GM08714 (cell line): Measurements from ENCODE around the gene PERM1.
"Not testable (repeated sequence)": the region's sequence is repeated elsewhere in the genome, so short reads cannot be mapped to it uniquely, and the experiment has no call there.

Source experiments
- H3K4me3 ChIP-seq: fragments of 200-500 bp; sonication (Bioruptor generic); 2 replicates; pipeline ENCODE4 v1.5.1; 2014; ENCODE audit warnings: mild to moderate bottlenecking, low read length, inconsistent platforms
- ZNF274 ChIP-seq: IDR thresholded peaks from 2 replicates; pipeline ENCODE4 v1.6.1; 2012; ENCODE audit warnings: mild to moderate bottlenecking, low read depth, low read length

The PERM1 gene

GRCh38 chr1:980602-981395 is 1.1 kb downstream of the PERM1 start:
- no peak overlapping the region for H3K4me3 ChIP-seq
- TF ChIP-seq ZNF274, result no peak

- no peak for TF ChIP-seq ZNF274
- H3K4me3 ChIP-seq, result no peak overlapping the region
Observed at GRCh38 chr1:980137-980571, 1.7 kb downstream of the PERM1 start.

DNA sequence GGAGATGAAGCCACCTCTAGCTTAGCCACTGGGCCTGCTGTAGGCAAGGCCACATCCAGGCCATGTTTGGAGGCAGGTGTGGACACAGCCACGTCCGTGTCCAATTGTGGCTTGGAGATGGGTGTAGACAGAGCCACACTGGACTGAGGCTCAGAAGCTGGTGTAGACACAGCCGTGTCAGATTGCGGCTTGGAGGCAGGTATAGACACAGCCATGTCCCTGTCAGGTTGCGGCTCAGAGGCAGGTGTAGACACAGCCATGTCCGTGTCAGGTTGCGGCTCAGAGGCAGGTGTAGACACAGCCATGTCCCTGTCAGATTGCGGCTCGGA is 2.2 kb downstream of the PERM1 start:
- H3K4me3 ChIP-seq, result no peak overlapping the region
- TF ChIP-seq ZNF274, result no peak

DNA sequence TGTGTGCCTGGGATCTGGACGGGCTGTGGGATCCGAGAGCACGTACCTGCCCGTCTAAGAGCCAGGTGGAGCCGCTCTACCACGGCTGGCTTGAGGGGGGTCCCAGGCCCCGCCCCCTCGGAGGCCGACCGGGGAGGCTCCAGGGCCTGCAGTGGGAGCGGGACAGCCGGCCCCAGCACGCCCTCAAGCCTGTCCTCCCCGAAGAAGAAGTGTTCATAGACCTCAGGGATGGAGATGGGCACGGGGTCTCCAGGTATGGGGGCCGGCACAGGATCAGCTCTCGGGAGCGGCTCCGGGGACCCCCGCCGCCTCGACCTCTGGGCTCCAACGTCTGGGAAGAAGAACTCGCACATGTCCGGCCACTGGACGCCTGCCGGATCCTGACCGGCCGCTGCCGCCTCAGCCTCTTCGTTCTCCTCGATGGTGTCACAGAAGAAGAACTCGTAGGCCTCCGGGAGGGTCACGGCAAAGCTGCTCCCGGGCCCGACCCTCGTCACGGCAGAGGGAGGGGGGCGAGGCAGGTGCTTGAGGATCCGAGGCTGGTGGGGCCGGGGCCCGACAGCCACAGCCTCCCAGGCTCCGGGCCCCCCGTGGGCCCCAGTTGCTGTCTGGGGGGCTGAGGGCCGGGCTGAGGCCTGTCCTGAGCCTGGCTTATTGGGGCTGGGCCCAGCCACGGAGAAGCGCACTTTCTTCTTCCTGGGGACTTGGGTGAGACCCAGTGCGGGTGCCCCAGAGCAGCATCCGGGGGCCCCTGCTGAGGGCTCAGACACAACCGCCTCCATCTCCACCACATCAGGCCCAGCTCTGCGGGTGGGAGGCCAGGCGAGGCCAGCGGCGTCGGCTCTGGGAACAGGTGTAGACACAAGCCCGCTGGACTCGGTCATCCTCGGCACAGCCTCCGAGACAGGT is 2.8 kb downstream of the PERM1 start:
- H3K4me3 ChIP-seq, result no peak overlapping the region
- TF ChIP-seq ZNF274, result no peak

- TF ChIP-seq ZNF274, result no peak
- no peak overlapping the region for H3K4me3 ChIP-seq
Observed at GRCh38 chr1:978069-978834, 3.6 kb downstream of the PERM1 start.

- not testable (repeated sequence) for H3K4me3 ChIP-seq
Observed at GRCh38 chr1:976791-977190, 5.1 kb downstream of the PERM1 start.

DNA sequence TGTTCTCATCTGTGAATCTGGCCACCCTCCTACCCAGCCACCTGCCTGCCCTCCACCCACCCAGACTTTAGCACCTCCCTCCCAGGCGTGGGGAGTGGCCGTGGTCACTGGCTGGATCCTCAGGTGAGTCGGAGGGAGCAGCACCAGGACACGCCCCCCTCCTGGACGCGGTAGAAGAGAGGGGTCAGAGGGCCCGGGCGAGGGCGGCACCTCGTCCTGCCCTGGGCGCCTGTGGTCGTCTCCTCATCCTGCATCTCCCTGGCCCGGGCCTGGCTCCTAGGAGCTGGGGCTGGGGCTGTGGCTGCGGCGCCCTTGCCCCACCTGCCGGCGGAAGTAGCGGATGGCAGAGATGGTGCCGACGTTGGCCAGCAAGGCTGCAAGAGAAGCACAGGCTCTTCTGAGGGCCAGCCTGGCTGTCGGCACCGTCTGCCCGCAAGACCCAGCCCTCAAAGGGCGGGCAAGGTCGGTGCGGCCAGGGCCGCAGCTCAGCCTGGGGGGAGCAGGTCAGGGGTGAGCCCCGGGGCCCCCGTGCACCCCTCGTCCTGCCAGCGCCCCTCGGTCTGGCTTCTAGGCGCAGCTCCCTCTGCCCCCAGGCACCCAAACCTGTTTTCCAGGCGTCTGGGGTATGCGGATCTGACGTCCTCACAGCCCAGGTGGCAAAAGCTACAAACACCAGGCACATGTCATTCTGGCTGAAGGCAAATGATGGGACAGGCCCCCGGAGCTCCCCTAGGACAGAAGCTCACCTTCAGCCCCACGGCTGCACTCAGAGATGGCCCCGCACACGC is 5.8 kb downstream of the PERM1 start:
- no peak overlapping the region for H3K4me3 ChIP-seq
- no peak for TF ChIP-seq ZNF274

DNA sequence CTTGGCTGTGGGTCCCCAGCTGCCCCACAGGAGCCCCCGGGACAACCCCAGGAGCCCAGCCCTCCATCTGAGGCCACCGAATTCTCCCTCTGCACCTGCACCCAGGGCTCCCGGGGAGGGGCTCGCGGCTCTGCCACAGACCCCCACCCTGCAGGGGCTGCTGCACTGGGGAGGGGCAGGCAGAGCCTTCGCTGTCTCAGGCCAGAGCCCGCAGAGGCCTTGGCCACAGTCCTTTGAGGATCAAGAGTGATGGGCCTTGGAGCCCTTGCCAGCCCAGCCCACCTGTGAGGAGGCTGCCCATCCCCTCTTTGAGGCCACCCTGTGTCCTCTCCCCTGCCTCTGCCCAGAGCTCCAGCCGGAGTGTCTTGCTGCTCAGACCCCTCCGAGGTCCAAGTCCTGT is 6.5 kb downstream of the PERM1 start:
- no peak overlapping the region for H3K4me3 ChIP-seq
- no peak for TF ChIP-seq ZNF274

- TF ChIP-seq ZNF274, result no peak
Observed at GRCh38 chr1:974687-975328, 7.1 kb downstream of the PERM1 start.

DNA sequence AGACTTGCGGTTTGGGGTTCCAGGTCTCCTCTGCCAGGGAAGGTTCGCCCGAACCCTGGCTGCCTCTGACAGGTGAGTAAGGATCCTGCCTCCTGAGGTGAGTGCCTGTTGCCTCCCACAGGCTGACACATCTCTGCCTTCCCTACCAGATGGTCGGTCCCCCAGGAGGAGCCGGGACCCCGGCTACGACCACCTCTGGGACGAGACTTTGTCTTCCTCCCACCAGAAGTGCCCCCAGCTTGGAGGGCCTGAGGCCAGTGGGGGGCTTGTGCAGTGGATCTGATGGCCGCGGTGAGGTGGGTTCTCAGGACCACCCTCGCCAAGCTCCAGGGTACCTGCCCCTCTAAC is 7.6 kb downstream of the PERM1 start:
- no peak for TF ChIP-seq ZNF274
- no peak overlapping the region for H3K4me3 ChIP-seq

More at GRCh38 chr1:974687-975328, 7.1 kb downstream of the PERM1 start:
- H3K4me3 ChIP-seq, result no peak overlapping the region

GRCh38 chr1:973459-974292 is 8.2 kb downstream of the PERM1 start:
- H3K4me3 ChIP-seq, result no peak overlapping the region
- no peak for TF ChIP-seq ZNF274

DNA sequence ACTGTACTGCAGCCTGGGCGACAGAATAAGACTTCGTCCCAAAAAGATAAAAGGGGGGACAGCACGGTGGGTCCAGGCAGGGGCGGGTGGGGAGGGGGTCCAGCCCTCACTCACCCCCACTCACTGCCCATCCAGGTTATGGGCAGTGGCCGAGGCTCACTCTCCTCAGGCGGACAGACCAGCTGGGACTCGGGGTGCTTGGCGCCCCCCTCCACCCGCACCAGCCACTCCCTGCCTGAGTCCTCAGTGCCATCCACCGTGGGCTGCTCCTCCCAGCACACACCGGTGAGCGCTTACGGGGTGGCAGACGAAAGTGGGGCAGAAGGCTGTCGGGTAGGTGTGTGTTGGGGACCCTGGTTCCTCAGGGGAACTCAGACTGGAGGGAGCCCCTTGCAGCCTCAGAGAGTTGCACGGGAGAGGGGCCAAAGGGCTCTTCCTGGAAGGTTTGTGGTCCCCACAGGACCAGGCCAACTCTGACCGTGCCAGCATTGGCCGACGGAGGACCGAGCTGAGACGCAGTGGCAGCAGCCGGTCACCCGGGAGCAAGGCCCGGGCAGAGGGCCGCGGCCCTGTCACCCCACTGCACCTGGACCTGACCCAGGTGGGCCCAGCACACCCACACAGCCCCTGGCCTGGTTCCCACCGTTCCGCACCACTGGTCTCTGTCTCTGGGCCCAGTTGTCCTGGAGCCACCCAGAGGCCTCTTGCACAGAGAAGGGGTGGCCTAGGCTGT is 9.0 kb downstream of the PERM1 start:
- no peak overlapping the region for H3K4me3 ChIP-seq
- TF ChIP-seq ZNF274, result no peak
